Ovary (tissue), 3 donors: Measurements from ENCODE around the gene FBN1.

Experiments
- CTCF ChIP-seq, 3 donors: fragments of 450-650 bp in 2 of 3; fragments of 200-600 bp in 1 of 3; IDR thresholded peaks; one replicate each; pipeline versions ENCODE4 v1.5.1 to v1.8.0; 2016 to 2022; ENCODE audit warnings: antibody characterized with exemption in 3 of 3, mild to moderate bottlenecking in 1 of 3
- EP300 ChIP-seq: sonication (generic); formaldehyde crosslinking; IDR thresholded peaks from one replicate; pipeline ENCODE4 v1.6.1; 2017; ENCODE audit warnings: antibody characterized with exemption
- POLR2A ChIP-seq: fragments of 450-650 bp; IDR thresholded peaks from one replicate; pipeline ENCODE4 v1.6.1; 2017; ENCODE audit warnings: antibody characterized with exemption, mild to moderate bottlenecking, moderate library complexity
- donor health status: DM: no; HTN: no; CAD: no.

GRCh38 chr15:48622237-48622636 is 23.3 kb downstream of the FBN1 start:
- TF ChIP-seq CTCF (IDR thresholded peaks at IDR 0.05) (no peak), POLR2A (no peak), EP300 (no peak)
